B cell (primary cell): ENCODE measurements around the gene TECTB. TPM values are rescaled to one million over a fixed set of nuclear protein-coding genes. Genes with fewer than 3 reads are reported as not detected.

Experiments used
- ATAC-seq: fragments of 200-7000 bp; cut with Tn5 transposase; one replicate; pipeline ENCODE4 v1.10.0; 2021; ENCODE audit warnings: low read depth, mild to moderate bottlenecking, moderate number of reproducible peaks, moderate library complexity
- CTCF ChIA-PET: fragments of 350-600 bp; sonication (Branson Sonifier 250); formaldehyde crosslinking; loops from one replicate; lab custom pipeline; 2021; ENCODE audit warnings: antibody characterized with exemption, inconsistent platforms; lab: Charles Lee
- POLR2A ChIA-PET: fragments of 350-600 bp; sonication (Branson Sonifier 250); formaldehyde crosslinking; loops from one replicate; lab custom pipeline; 2021; ENCODE audit warnings: antibody characterized with exemption; lab: Charles Lee
- DNase-seq: peaks from one replicate; pipeline ENCODE4 v3.0.0; 2013
- H2AFZ ChIP-seq: 2 replicates; pipeline ENCODE4 v1.6.1; 2012; ENCODE audit warnings: mild to moderate bottlenecking, low read depth, low read length; ENCODE audit not compliant: insufficient read depth, poor library complexity, severe bottlenecking
- H3K27ac ChIP-seq, 2 donors: 1 replicate in 1 of 2; 2 replicates in 1 of 2; pipeline ENCODE4 v1.5.1; 2012 to 2013; ENCODE audit warnings: low read length in 2 of 2, mild to moderate bottlenecking in 2 of 2, moderate library complexity in 1 of 2
- H3K27me3 ChIP-seq, 4 experiments: fragments of 200-600 bp in 1 of 4; sonication (generic) in 1 of 4; replicated peaks in 1 of 4; 1 replicate in 2 of 4; 2 replicates in 2 of 4; pipeline versions ENCODE4 v1.6.1 to v1.7.0; 2013 to 2016; ENCODE audit warnings: low read length in 3 of 4, mild to moderate bottlenecking in 2 of 4, mixed read lengths in 1 of 4, moderate library complexity in 1 of 4; ENCODE audit not compliant: insufficient read depth in 4 of 4, control insufficient read depth in 3 of 4; ENCODE audit errors: control extremely low read depth in 1 of 4
- H3K36me3 ChIP-seq, 2 experiments: replicated peaks in 1 of 2; 1 replicate in 1 of 2; 2 replicates in 1 of 2; pipeline versions ENCODE4 v1.6.1 to v1.7.1; 2013; ENCODE audit warnings: low read length in 1 of 2; ENCODE audit not compliant: insufficient read depth in 2 of 2, control insufficient read depth in 1 of 2; ENCODE audit errors: control extremely low read depth in 1 of 2, extremely low read depth in 1 of 2
- H3K4me1 ChIP-seq, 2 donors: fragments of 200-600 bp in 1 of 2; sonication (generic) in 1 of 2; 1 replicate in 1 of 2; 2 replicates in 1 of 2; pipeline versions ENCODE4 v1.5.1 to v1.6.1; 2013 to 2017; ENCODE audit warnings: low read length in 2 of 2; ENCODE audit not compliant: control insufficient read depth in 2 of 2, insufficient read depth in 2 of 2
- H3K4me2 ChIP-seq: replicated peaks from 2 replicates; pipeline ENCODE3; 2012; ENCODE audit warnings: mild to moderate bottlenecking, low read depth, low read length; ENCODE audit not compliant: poor library complexity, severe bottlenecking
- H3K4me3 ChIP-seq, 5 experiments: fragments of 200-600 bp in 1 of 5; sonication (generic) in 1 of 5; 1 replicate in 3 of 5; 2 replicates in 2 of 5; pipeline versions ENCODE4 v1.5.1 to v1.7.0; 2011 to 2016; ENCODE audit warnings: low read length in 4 of 5, mild to moderate bottlenecking in 4 of 5, low read depth in 2 of 5, control low read depth in 1 of 5, moderate library complexity in 1 of 5; ENCODE audit not compliant: insufficient read depth in 1 of 5; ENCODE audit errors: control extremely low read depth in 1 of 5, extremely low read depth in 1 of 5
- H3K79me2 ChIP-seq: fragments of 200-600 bp; sonication (generic); one replicate; pipeline ENCODE4 v1.6.0; 2016; ENCODE audit warnings: low read length; ENCODE audit not compliant: control insufficient read depth, insufficient read depth
- H3K9ac ChIP-seq: fragments of 200-600 bp; sonication (generic); 2 replicates; pipeline ENCODE4 v1.6.1; 2017; ENCODE audit warnings: mild to moderate bottlenecking, low read length, moderate library complexity
- H3K9me3 ChIP-seq, 3 donors: one replicate each; pipeline versions ENCODE4 v1.6.1 to v1.7.1; 2013; ENCODE audit warnings: low read length in 2 of 3; ENCODE audit not compliant: control insufficient read depth in 2 of 3, insufficient read depth in 1 of 3; ENCODE audit errors: control extremely low read depth in 1 of 3
- H4K20me1 ChIP-seq: 2 replicates; pipeline ENCODE4 v1.6.0; 2012; ENCODE audit warnings: mild to moderate bottlenecking, low read length; ENCODE audit not compliant: insufficient read depth, control insufficient read depth, poor library complexity, severe bottlenecking
- H3K27ac Mint-ChIP-seq: one replicate; pipeline ENCODE4 v1.8.0; 2021; ENCODE audit warnings: mixed read lengths
- H3K27me3 Mint-ChIP-seq: one replicate; pipeline ENCODE4 v1.8.0; 2021; ENCODE audit warnings: mixed read lengths
- H3K4me1 Mint-ChIP-seq: one replicate; pipeline ENCODE4 v1.8.0; 2021; ENCODE audit warnings: mixed read lengths
- H3K4me3 Mint-ChIP-seq: one replicate; pipeline ENCODE4 v1.8.0; 2021; ENCODE audit warnings: mixed read lengths
- H3K9me3 Mint-ChIP-seq: one replicate; pipeline ENCODE4 v1.8.0; 2022; ENCODE audit warnings: mixed read lengths; ENCODE audit not compliant: insufficient read depth
- CTCF ChIP-seq: fragments of 200-600 bp; IDR thresholded peaks from one replicate; pipeline ENCODE4 v1.8.0; 2022; ENCODE audit warnings: antibody characterized with exemption, mild to moderate bottlenecking
- EZH2 ChIP-seq: IDR thresholded peaks from 2 replicates; pipeline ENCODE4 v1.6.1; 2012; ENCODE audit warnings: borderline replicate concordance, low read depth, mild to moderate bottlenecking, moderate library complexity, low read length; ENCODE audit not compliant: insufficient read depth, poor library complexity, severe bottlenecking
- WGBS: methylation state at CpG from one replicate; pipeline ENCODE4 v1.1.5; 2013; ENCODE audit warnings: missing lambda C conversion rate; ENCODE audit not compliant: insufficient coverage; 5-methylcytosine and 5-hydroxymethylcytosine counted together
- intact Hi-C: fragments of 100-400 bp; cut with micrococcal nuclease; formaldehyde crosslinking; loops from one replicate; pipeline ENCODE4 v1.10.0; 2022
- polyA plus RNA-seq: library from polyadenylated mRNA; depleted of rRNA; stranded (reverse); fragments of >200 nt; gene quantifications from 2 replicates; pipeline ENCODE4 v1.2.3, GENCODE V29; 2012
- total RNA-seq, 2 donors: library from RNA; stranded (reverse); fragments of 120-200 nt in 1 of 2; gene quantifications; 1 replicate in 1 of 2; 2 replicates in 1 of 2; pipeline versions ENCODE4 v1.2.3 to v1.2.4, GENCODE V29; 2013 to 2022

The TECTB gene
- total and polyA plus RNA-seq, 2 donors (not counting 1 experiment from before 2014, with no cell fraction given), result not detected

DNA sequence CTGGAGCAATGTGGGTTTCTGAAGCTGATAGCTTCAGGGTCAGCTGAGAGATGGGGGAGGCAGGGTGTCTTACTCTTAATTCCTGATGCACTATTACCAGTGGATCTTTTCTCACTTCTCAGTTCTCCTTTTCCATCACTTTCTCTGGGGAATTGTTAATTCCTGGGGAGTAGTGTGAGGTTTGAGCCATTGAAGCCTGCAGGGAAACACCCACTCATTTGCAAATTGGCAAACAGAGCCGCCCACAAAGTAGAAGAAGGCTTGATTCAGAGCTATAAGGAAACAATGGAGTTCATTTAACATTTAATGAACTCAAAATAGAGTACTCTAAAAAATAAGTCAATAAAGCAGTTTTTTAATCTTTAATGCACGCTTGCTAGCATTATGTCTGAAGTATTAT lies 4.3 kb upstream of the TECTB start:
- intact Hi-C loops, result no loop called here
- Histone ChIP-seq H3K79me2 (no peaks in the 10 kb centered on the region), H3K4me2 (no peak overlapping the region), H3K27ac (no peak overlapping the region), H3K4me3 (no peak overlapping the region), H4K20me1 (no peaks in the 10 kb centered on the region), H3K27me3 (peaks cover 0 to 7% (median 1%) of the 10 kb centered on the region in 4 experiments), H3K9ac (no peak overlapping the region), H3K4me1 (no peaks in the 10 kb centered on the region), H2AFZ (no peak overlapping the region), H3K9me3 (no peaks in the 10 kb centered on the region), H3K36me3 (no peaks in the 10 kb centered on the region)
- Mint-ChIP-seq H3K4me3 (no peak overlapping the region), H3K9me3 (no peaks in the 10 kb centered on the region), H3K27me3 (peaks cover 9% of the 10 kb centered on the region), H3K27ac (no peak overlapping the region), H3K4me1 (no peaks in the 10 kb centered on the region)
- ATAC-seq, result no peak
- WGBS, result no CpG with 5 or more reads among the region's 2 CpGs
- ChIA-PET CTCF (no interaction called here), POLR2A (no interaction called here)
- no peak for TF ChIP-seq CTCF
- TF ChIP-seq EZH2, result no peak
- no peak for DNase-seq

DNA sequence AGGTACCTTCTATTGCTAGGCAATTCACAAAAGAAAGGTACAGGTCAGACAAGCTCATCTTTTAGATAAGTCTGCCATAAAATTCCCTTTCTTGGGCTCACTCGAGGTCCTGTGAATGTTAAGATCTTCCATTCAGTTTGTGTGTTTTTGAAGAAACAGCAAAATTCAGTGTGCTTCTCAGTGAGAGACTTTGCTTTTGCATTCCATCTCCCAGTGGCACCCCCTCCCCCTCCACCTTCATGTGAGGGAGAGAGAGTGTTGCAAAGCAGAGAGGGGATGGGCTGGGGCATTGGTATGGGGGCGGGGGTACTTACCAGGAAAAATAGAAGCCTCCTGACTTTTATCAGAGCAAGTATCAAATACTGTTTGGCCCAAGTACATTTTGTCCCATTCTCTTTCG lies 3.8 kb upstream of the TECTB start:
- Mint-ChIP-seq H3K9me3 (no peaks in the 10 kb centered on the region), H3K27me3 (peaks cover 9% of the 10 kb centered on the region), H3K4me1 (no peaks in the 10 kb centered on the region), H3K4me3 (no peak overlapping the region), H3K27ac (no peak overlapping the region)
- ChIA-PET POLR2A (no interaction called here), CTCF (no interaction called here)
- intact Hi-C loops, result no loop called here
- 40% methylated on average over 1 of the region's 3 CpGs for WGBS
- ATAC-seq (no peak), DNase-seq (no peak)
- H3K4me1 ChIP-seq, result no peaks in the 10 kb centered on the region
- H3K9me3 ChIP-seq, result no peaks in the 10 kb centered on the region
- H4K20me1 ChIP-seq, result no peaks in the 10 kb centered on the region
- H3K79me2 ChIP-seq, result no peaks in the 10 kb centered on the region
- no peak overlapping the region for H3K4me3 ChIP-seq
- no peak overlapping the region for H2AFZ ChIP-seq
- no peak overlapping the region for H3K27ac ChIP-seq
- no peaks in the 10 kb centered on the region for H3K36me3 ChIP-seq
- H3K9ac ChIP-seq, result no peak overlapping the region
- peaks cover 0 to 7% (median 1%) of the 10 kb centered on the region in 4 experiments for H3K27me3 ChIP-seq
- TF ChIP-seq CTCF, result no peak
- TF ChIP-seq EZH2, result no peak
- no peak overlapping the region for H3K4me2 ChIP-seq
